Stimulated activated CD4-positive, alpha-beta T cell treated with anti-CD3 and anti-CD28 coated beads, Interleukin-12 subunit alpha, Interleukin-12 subunit beta, amount 100 ng/mL, for 24 hours (primary cell): ENCODE data around the gene RPS26.
"Not testable (repeated sequence)": the region's sequence is repeated elsewhere in the genome, so short reads cannot be mapped to it uniquely, and the experiment has no call there.

Source experiments
- DNase-seq, 2 experiments: peaks; one replicate each; pipeline ENCODE4 v3.0.0-alpha.2; 2020; ENCODE audit warnings: low read depth in 2 of 2

Gene RPS26

GRCh38 chr12:56021889-56022497, 19.7 kb upstream of the RPS26 start:
- DNase-seq: no peak

- DNase-seq: no peak
Measured at GRCh38 chr12:56028511-56029165, 13.1 kb upstream of the RPS26 start.

GRCh38 chr12:56029166-56029519, 12.6 kb upstream of the RPS26 start:
- no peak for DNase-seq

- no peak for DNase-seq
Measured at GRCh38 chr12:56029666-56030293, 11.9 kb upstream of the RPS26 start.

- DNase-seq: no peak
Measured at GRCh38 chr12:56031987-56032386, 9.7 kb upstream of the RPS26 start.

GRCh38 chr12:56034586-56035332, 7.0 kb upstream of the RPS26 start:
- no peak for DNase-seq

GRCh38 chr12:56037161-56037560, 4.6 kb upstream of the RPS26 start:
- no peak for DNase-seq

- DNase-seq: no peak
Measured at GRCh38 chr12:56038022-56038655, 3.6 kb upstream of the RPS26 start.

GRCh38 chr12:56040151-56040550, 1.6 kb upstream of the RPS26 start:
- DNase-seq: no peak

GRCh38 chr12:56040963-56041551, 661 bp upstream of the RPS26 start:
- DNase-seq: no peak

GRCh38 chr12:56042430-56042813, 704 bp downstream of the RPS26 start:
- not testable (repeated sequence) for DNase-seq

GRCh38 chr12:56042843-56043242, 1.1 kb downstream of the RPS26 start:
- no peak for DNase-seq

GRCh38 chr12:56046027-56046780, 4.5 kb downstream of the RPS26 start:
- DNase-seq: no peak

- DNase-seq: no peak
Measured at GRCh38 chr12:56053407-56053893, 11.7 kb downstream of the RPS26 start.

- not testable (repeated sequence) for DNase-seq
Measured at GRCh38 chr12:56059964-56060363, 18.2 kb downstream of the RPS26 start.

- no peak for DNase-seq
Measured at GRCh38 chr12:56061982-56062381, 20.3 kb downstream of the RPS26 start.

GRCh38 chr12:56062996-56063395, 21.3 kb downstream of the RPS26 start:
- no peak for DNase-seq

GRCh38 chr12:56071648-56072047, 29.9 kb downstream of the RPS26 start:
- no peak for DNase-seq

GRCh38 chr12:56074396-56074795, 32.7 kb downstream of the RPS26 start:
- no peak for DNase-seq

GRCh38 chr12:56077966-56078365, 36.2 kb downstream of the RPS26 start:
- not testable (repeated sequence) for DNase-seq

- DNase-seq: no peak
Measured at GRCh38 chr12:56078427-56078826, 36.7 kb downstream of the RPS26 start.
